ENCODE data around the gene ZNF804A.

The ZNF804A gene

GRCh38 chr2:184945824-184946223 is 347.5 kb downstream of the ZNF804A start:
- DNase-seq (ENCODE audit: low read depth) = no peak
- TF ChIP-seq CTCF (conservative IDR thresholded peaks at IDR 0.05; ENCODE audit: low read depth, low read length) = no peak
- no peak overlapping the region for H3K4me3 ChIP-seq (ENCODE audit: low read depth, low read length)

- no peak for TF ChIP-seq CTCF (conservative IDR thresholded peaks at IDR 0.05; ENCODE audit: low read depth, low read length)
- no peak overlapping the region for H3K4me3 ChIP-seq (ENCODE audit: low read depth, low read length)
- DNase-seq (ENCODE audit: low read depth) = no peak
Measured at GRCh38 chr2:184956856-184957255, 358.5 kb downstream of the ZNF804A start.

GRCh38 chr2:184971546-184972068 is 373.3 kb downstream of the ZNF804A start:
- DNase-seq (ENCODE audit: low read depth) = no peak
- no peak overlapping the region for H3K4me3 ChIP-seq (ENCODE audit: low read depth, low read length)
- no peak for TF ChIP-seq CTCF (conservative IDR thresholded peaks at IDR 0.05; ENCODE audit: low read depth, low read length)
